Omental fat pad (tissue), 4 donors: ENCODE results near the gene JUP. TPM values are rescaled to one million over a fixed set of nuclear protein-coding genes. Genes with fewer than 3 reads are reported as not detected.

Experiments used
- ATAC-seq: fragments of 150-250 bp; one replicate; pipeline ENCODE4 v1.9.1; 2016; ENCODE audit warnings: mild to moderate bottlenecking, moderate library complexity; ENCODE audit not compliant: low FRiP score
- DNase-seq: peaks from one replicate; pipeline ENCODE4 v3.0.0-alpha.2; 2019; ENCODE audit warnings: low spot score
- total RNA-seq, 4 donors: library from RNA; depleted of rRNA; stranded (reverse); fragments of >200 nt; gene quantifications; one replicate each; pipeline ENCODE4 v1.1.0, GENCODE V29; 2016
- TF ChIP-seq, protein P1 (sequence below), 3 donors: fragments of 450-650 bp; IDR thresholded peaks; one replicate each; pipeline ENCODE4 v1.5.1; 2016 to 2017; ENCODE audit warnings: antibody characterized with exemption in 3 of 3, mild to moderate bottlenecking in 3 of 3, moderate library complexity in 2 of 3

Gene JUP
- total RNA-seq, 4 donors from 2014 or later: 34.8 to 84.5 (median 39.0) TPM

DNA sequence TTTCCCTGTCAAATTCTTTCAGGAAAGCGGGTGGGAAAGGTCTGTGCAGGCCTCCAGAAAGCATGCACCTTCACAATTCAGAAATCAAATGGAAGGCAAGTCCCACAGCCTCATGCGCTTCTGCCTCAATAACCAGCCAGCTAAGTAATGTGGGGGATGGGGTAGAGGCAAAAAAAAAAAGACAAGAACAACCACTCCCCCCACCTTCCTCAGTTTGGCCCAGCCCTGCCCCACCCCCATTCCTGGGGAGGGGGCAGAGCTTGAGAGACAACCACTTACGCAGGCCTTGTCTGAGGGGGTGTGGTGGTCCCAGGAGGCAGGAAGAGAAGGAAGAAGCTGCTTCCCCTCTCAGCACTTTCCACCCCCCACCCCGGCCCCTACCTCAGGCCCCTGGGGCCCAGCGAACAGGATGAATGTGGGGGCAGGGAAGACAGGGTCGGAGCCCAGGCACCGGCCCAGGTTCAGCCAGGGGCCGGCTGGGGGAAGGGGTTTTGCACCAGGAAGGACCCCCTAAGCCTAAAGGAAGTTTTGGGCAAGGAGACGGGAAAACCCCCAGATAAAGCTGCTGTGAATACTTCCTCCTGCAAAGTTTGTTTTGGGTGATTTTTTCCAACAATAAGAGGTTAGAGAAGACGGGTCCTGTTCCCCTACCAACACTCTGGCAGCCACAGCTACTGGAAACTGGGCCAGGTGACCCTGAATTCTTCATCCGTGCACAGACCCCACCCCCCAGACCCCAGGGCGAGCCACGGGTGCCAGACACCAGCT lies 1.2 kb downstream of the JUP start:
- TF ChIP-seq, protein P1, sequence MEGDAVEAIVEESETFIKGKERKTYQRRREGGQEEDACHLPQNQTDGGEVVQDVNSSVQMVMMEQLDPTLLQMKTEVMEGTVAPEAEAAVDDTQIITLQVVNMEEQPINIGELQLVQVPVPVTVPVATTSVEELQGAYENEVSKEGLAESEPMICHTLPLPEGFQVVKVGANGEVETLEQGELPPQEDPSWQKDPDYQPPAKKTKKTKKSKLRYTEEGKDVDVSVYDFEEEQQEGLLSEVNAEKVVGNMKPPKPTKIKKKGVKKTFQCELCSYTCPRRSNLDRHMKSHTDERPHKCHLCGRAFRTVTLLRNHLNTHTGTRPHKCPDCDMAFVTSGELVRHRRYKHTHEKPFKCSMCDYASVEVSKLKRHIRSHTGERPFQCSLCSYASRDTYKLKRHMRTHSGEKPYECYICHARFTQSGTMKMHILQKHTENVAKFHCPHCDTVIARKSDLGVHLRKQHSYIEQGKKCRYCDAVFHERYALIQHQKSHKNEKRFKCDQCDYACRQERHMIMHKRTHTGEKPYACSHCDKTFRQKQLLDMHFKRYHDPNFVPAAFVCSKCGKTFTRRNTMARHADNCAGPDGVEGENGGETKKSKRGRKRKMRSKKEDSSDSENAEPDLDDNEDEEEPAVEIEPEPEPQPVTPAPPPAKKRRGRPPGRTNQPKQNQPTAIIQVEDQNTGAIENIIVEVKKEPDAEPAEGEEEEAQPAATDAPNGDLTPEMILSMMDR (IDR thresholded peaks at IDR 0.05): no peak
- ATAC-seq (no peak), DNase-seq (no peak)

DNA sequence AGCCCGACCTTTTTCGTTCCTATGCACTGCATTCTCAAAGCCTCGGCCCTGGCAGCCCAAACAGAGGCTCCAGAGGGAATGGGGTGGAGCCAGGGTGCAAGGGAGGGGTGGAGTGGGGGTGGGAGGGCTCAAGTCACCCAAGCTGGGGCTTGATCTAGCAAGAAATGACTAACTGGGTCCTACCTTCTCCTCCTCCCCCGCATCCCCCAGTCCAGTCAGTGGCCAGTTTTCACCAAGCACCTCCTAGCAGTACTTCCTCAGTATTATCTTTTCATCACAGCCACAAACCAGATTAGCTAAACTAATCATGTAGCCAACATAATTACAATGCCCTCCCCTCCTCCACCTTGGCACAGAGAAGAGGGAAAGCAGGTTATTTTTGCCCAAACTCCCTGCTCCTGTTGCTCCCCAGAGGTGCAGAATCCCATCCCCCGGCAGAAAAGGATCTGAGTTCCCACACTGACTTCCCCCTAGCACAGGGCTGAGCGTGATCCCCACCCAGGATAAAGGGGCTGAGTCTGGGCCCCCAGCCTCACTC lies 2.2 kb downstream of the JUP start:
- peak; percentile 35 for ATAC-seq
- TF ChIP-seq, protein P1 (IDR thresholded peaks at IDR 0.05): no peak

DNA sequence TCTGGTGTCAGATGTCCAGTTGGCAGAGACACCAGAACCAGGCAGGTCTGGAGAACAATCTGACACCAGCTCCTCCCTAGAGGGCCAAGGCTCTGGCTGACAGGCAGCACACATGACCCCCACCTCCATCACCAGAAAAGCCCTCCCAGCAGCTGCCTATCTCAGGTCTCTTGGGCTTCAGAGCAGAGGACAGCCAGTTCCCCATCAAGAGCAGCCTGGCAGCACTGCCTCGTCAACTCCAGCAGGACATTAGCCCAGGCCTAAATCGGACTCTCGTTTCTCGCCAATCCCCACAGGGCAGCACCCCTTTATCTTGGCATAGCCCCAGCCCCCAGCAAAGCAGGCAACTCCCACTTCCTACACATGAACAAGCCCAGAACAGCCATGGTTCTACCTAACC lies 4.4 kb downstream of the JUP start:
- DNase-seq: no peak
- TF ChIP-seq, protein P1 (IDR thresholded peaks at IDR 0.05): no peak
- ATAC-seq: no peak

More for the DNA sequence above, 2.2 kb downstream of the JUP start:
- no peak for DNase-seq

DNA sequence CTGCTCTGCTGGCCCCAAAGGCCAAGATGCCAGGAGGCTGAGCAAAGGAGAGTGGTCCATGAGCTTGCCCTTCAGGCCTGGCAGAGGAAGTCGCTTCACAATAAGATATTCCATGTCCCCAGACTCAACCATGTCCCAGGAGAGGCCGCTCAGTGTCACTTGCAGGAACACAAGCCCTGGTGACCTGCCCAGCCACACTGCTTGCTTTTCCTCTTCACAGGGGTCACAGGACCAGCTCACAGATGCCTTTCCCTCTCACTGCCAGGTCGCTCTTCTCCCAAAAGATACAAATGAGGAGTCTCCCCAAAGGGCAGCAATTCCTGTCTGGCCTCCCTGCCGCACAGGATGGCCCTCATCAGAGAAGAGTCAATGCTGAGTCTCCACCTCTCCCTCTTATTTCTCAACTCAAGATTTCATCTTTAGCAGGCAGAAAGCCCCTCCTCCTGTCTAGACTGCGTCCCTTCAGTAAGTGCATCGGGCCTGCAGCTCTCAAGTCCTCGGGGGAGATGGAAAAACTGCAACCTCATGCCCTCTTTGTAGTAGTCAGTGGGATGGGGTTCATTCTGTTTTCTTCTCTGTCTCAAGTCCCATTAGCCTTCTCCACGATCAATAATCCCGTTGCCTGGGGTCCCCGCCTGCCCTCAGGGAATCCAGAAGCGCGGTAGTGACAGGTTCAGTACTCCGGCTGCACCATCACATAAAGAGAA lies 5.0 kb downstream of the JUP start:
- no peak for ATAC-seq

DNA sequence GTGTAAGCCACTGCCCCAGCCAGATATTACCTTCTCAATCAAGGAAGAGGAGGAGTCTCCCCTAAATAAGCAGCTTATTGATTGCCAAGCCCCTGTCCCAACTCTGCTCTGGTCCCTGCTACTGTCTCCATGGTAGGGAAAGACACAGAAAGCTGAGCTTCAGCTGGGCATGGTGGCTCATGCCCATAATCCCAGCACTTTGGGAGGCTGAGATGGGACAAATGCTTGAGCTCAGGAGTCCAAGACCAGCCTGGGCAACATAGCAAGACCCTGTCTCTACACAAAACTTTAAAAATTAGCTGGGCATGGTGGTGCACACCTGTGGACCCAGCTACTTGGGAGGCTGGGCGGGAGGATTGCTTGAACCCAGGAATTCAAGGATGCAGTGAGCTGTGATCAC lies 6.6 kb downstream of the JUP start:
- TF ChIP-seq, protein P1 (IDR thresholded peaks at IDR 0.05): no peak
- no peak for ATAC-seq
- no peak for DNase-seq

More for the DNA sequence above, 5.0 kb downstream of the JUP start:
- no peak for DNase-seq
- TF ChIP-seq, protein P1 (IDR thresholded peaks at IDR 0.05): no peak

DNA sequence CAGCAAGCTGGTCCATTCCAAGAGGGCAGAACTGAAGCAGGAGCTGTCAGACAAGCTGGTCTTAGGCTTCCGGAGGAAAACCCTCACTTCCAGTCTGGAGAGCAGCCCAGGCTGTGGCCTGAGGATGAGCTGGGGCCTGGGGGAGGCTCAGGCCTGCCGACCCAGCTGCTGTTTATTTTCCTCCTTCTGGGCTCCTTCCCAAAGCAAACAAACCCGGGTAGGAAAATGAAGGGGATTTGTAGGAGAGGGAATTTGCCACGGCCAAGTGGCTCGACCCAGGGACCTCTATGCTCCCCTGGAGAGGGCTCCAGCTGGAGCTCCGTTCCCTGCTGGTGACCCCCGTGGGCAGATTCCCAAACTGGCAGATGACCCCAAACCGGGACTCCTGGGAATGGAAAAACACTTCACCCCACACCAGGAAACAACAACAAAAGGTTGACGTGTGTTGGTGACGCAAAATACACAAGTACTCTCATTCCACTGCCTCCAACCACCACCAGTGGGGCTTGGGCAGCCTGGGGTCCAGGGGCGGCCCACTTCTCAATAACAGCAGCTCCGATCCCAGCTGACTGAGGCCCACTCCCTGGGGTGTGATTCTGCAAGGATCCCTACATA lies 8.8 kb downstream of the JUP start:
- ATAC-seq (peak; percentile 50), DNase-seq (no peak)
- TF ChIP-seq, protein P1 (IDR thresholded peaks at IDR 0.05): no peak
